Measurements from ENCODE around the gene NEMP2.
"Not testable (repeated sequence)": the region's sequence is repeated elsewhere in the genome, so short reads cannot be mapped to it uniquely, and the experiment has no call there.

DNA sequence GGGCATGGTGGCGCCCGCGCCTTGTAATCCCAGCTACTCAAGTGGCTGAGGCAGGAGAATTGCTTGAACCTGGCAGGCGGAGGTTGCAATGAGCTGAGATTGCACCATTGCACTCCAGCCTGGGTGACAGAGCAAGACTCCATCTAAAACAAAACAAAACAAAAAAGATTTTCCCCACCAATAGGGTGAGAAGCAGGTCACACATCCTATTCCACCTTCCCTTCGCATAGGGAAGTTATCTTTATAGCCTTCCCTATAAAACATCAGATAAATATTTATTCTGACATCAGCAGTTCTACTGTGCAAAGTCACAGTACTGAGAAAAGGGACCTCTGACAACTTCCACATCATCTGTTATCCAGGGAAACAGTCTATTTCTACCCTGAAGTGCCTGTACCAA is 24.6 kb downstream of the NEMP2 start:
- TF ChIP-seq, protein P1, sequence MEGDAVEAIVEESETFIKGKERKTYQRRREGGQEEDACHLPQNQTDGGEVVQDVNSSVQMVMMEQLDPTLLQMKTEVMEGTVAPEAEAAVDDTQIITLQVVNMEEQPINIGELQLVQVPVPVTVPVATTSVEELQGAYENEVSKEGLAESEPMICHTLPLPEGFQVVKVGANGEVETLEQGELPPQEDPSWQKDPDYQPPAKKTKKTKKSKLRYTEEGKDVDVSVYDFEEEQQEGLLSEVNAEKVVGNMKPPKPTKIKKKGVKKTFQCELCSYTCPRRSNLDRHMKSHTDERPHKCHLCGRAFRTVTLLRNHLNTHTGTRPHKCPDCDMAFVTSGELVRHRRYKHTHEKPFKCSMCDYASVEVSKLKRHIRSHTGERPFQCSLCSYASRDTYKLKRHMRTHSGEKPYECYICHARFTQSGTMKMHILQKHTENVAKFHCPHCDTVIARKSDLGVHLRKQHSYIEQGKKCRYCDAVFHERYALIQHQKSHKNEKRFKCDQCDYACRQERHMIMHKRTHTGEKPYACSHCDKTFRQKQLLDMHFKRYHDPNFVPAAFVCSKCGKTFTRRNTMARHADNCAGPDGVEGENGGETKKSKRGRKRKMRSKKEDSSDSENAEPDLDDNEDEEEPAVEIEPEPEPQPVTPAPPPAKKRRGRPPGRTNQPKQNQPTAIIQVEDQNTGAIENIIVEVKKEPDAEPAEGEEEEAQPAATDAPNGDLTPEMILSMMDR (IDR thresholded peaks at IDR 0.05), result not testable (repeated sequence)
- TF ChIP-seq POLR2AphosphoS5 (IDR thresholded peaks at IDR 0.05; ENCODE audit: low read depth, low read length), result not testable (repeated sequence)

Measured in Panc1 (cell line).